Activated CD8-positive, alpha-beta T cell treated with anti-CD3 and anti-CD28 coated beads for 36 hours (primary cell): Measurements from ENCODE around the gene TP63. TPM values are rescaled to one million over a fixed set of nuclear protein-coding genes. Genes with fewer than 3 reads are reported as not detected.

Experiments used
- ATAC-seq: fragments of 200-7000 bp; cut with Tn5 transposase; one replicate; pipeline ENCODE4 v1.10.0; 2021; ENCODE audit warnings: mild to moderate bottlenecking, moderate library complexity
- CTCF ChIA-PET: fragments of 350-600 bp; sonication (Branson Sonifier 250); formaldehyde crosslinking; loops from one replicate; lab custom pipeline; 2021; ENCODE audit warnings: antibody characterized with exemption; lab: Charles Lee
- POLR2A ChIA-PET: fragments of 350-600 bp; sonication (Branson Sonifier 250); formaldehyde crosslinking; loops from one replicate; lab custom pipeline; 2021; ENCODE audit warnings: antibody characterized with exemption; lab: Charles Lee
- DNase-seq: peaks from one replicate; pipeline ENCODE4 v3.0.0-alpha.2; 2020
- H3K27ac Mint-ChIP-seq: one replicate; pipeline ENCODE4 v1.8.0; 2021; ENCODE audit warnings: mild to moderate bottlenecking, mixed read lengths
- H3K27me3 Mint-ChIP-seq: one replicate; pipeline ENCODE4 v1.8.0; 2021; ENCODE audit warnings: mixed read lengths
- H3K36me3 Mint-ChIP-seq: one replicate; pipeline ENCODE4 v1.8.0; 2021; ENCODE audit warnings: low read depth, mixed read lengths
- H3K4me1 Mint-ChIP-seq: one replicate; pipeline ENCODE4 v1.8.0; 2021; ENCODE audit warnings: low read depth, mixed read lengths
- H3K4me3 Mint-ChIP-seq: one replicate; pipeline ENCODE4 v1.8.0; 2021; ENCODE audit warnings: mild to moderate bottlenecking, moderate library complexity, mixed read lengths
- H3K9me3 Mint-ChIP-seq: one replicate; pipeline ENCODE4 v1.8.0; 2021; ENCODE audit warnings: mixed read lengths
- CTCF ChIP-seq: fragments of 200-600 bp; IDR thresholded peaks from one replicate; pipeline ENCODE4 v1.8.0; 2022; ENCODE audit warnings: antibody characterized with exemption, mild to moderate bottlenecking
- intact Hi-C: fragments of 100-400 bp; cut with micrococcal nuclease; formaldehyde crosslinking; loops from one replicate; pipeline ENCODE4 v1.10.0; 2022
- total RNA-seq, 2 experiments: library from RNA; stranded (reverse); gene quantifications; one replicate each; pipeline ENCODE4 v1.2.3, GENCODE V29; 2021

TP63 gene
- total RNA-seq, 2 experiments from 2014 or later = 0.07 to 0.23 TPM

- TF ChIP-seq CTCF = no peak
- peaks cover 3% of the 10 kb centered on the region for H3K27me3 Mint-ChIP-seq
- no peaks in the 10 kb centered on the region for H3K9me3 Mint-ChIP-seq
- H3K27ac Mint-ChIP-seq = no peak overlapping the region
- no peak overlapping the region for H3K4me3 Mint-ChIP-seq
- CTCF ChIA-PET = interaction anchor here (1.0 kb wide), 1 partner anchor 174 kb away, joined by 3 read pairs; no protein-coding TSS in a partner anchor
- ATAC-seq = no peak
- no peaks in the 10 kb centered on the region for H3K36me3 Mint-ChIP-seq
- intact Hi-C loops = no loop called here
- no peaks in the 10 kb centered on the region for H3K4me1 Mint-ChIP-seq
- no peak for DNase-seq
- POLR2A ChIA-PET = interaction anchor here (0.6 kb wide), 1 partner anchor 458 kb away, joined by 3 read pairs; no protein-coding TSS in a partner anchor
These were observed 217.3 kb downstream of the TP63 start for GRCh38 chr3:189848395-189849040.

- ChIA-PET CTCF (no interaction called here), POLR2A (no interaction called here)
- Mint-ChIP-seq H3K36me3 (no peaks in the 10 kb centered on the region), H3K9me3 (no peaks in the 10 kb centered on the region), H3K4me3 (no peak overlapping the region), H3K4me1 (no peaks in the 10 kb centered on the region), H3K27me3 (peaks cover 3% of the 10 kb centered on the region), H3K27ac (no peak overlapping the region)
- intact Hi-C loops = no loop called here
- ATAC-seq (no peak), DNase-seq (no peak)
- no peak for TF ChIP-seq CTCF
These were observed 218.1 kb downstream of the TP63 start for GRCh38 chr3:189849262-189849661.

- H3K4me1 Mint-ChIP-seq = no peaks in the 10 kb centered on the region
- no peak for DNase-seq
- no peaks in the 10 kb centered on the region for H3K36me3 Mint-ChIP-seq
- no peak for TF ChIP-seq CTCF
- H3K4me3 Mint-ChIP-seq = no peak overlapping the region
- H3K9me3 Mint-ChIP-seq = no peaks in the 10 kb centered on the region
- POLR2A ChIA-PET = no interaction called here
- no peak for ATAC-seq
- H3K27ac Mint-ChIP-seq = no peak overlapping the region
- CTCF ChIA-PET = no interaction called here
- H3K27me3 Mint-ChIP-seq = peaks cover 4% of the 10 kb centered on the region
- intact Hi-C loops = no loop called here
These were observed 220.5 kb downstream of the TP63 start for GRCh38 chr3:189851682-189852081.

- POLR2A ChIA-PET = no interaction called here
- ATAC-seq (no peak), DNase-seq (no peak)
- no peak for TF ChIP-seq CTCF
- intact Hi-C loops = no loop called here
- no peak overlapping the region for H3K27ac Mint-ChIP-seq
- H3K27me3 Mint-ChIP-seq = peaks cover 4% of the 10 kb centered on the region
- no peaks in the 10 kb centered on the region for H3K9me3 Mint-ChIP-seq
- no peak overlapping the region for H3K4me3 Mint-ChIP-seq
- H3K36me3 Mint-ChIP-seq = no peaks in the 10 kb centered on the region
- no peaks in the 10 kb centered on the region for H3K4me1 Mint-ChIP-seq
- CTCF ChIA-PET = no interaction called here
These were observed 222.7 kb downstream of the TP63 start for GRCh38 chr3:189853906-189854305.

GRCh38 chr3:189860296-189860695, 229.1 kb downstream of the TP63 start:
- no peaks in the 10 kb centered on the region for H3K9me3 Mint-ChIP-seq
- ChIA-PET POLR2A (no interaction called here), CTCF (no interaction called here)
- DNase-seq (no peak), ATAC-seq (no peak)
- H3K36me3 Mint-ChIP-seq = no peaks in the 10 kb centered on the region
- intact Hi-C loops = no loop called here
- TF ChIP-seq CTCF = no peak
- no peaks in the 10 kb centered on the region for H3K4me1 Mint-ChIP-seq
- H3K27ac Mint-ChIP-seq = no peak overlapping the region
- H3K27me3 Mint-ChIP-seq = peaks cover 6% of the 10 kb centered on the region
- H3K4me3 Mint-ChIP-seq = no peak overlapping the region
